Bronchial epithelial cell (primary cell): ENCODE data around the gene LRSAM1. TPM values are rescaled to one million over a fixed set of nuclear protein-coding genes. Genes with fewer than 3 reads are reported as not detected.
A peak's percentile ranks its signal among the peaks of the same experiment; 100 is the strongest.

Source experiments
- DNase-seq: peaks from one replicate; pipeline ENCODE4 v3.0.0-alpha.2; 2010; ENCODE audit warnings: low read depth
- FAIRE-seq: peaks from 2 replicates; lab custom pipeline; 2011; peaks lifted over from hg19 to GRCh38; lab: Jason Lieb, UNC
- H3K27me3 ChIP-seq: 2 replicates; pipeline ENCODE4 v1.5.1; 2011; ENCODE audit warnings: low read length; ENCODE audit not compliant: control insufficient read depth, insufficient read depth
- H3K36me3 ChIP-seq: 2 replicates; pipeline ENCODE4 v1.5.1; 2011; ENCODE audit warnings: low read length; ENCODE audit not compliant: control insufficient read depth, insufficient read depth
- H3K4me3 ChIP-seq: 2 replicates; pipeline ENCODE4 v1.5.1; 2011; ENCODE audit warnings: mild to moderate bottlenecking, low read depth, low read length, control low read depth
- CTCF ChIP-seq: IDR thresholded peaks from 2 replicates; pipeline ENCODE4 v1.5.1; 2011; ENCODE audit warnings: mild to moderate bottlenecking, moderate library complexity, low read length, control low read depth, inconsistent platforms; ENCODE audit not compliant: insufficient read depth, severe bottlenecking
- total RNA-seq: library from RNA; depleted of rRNA; stranded (reverse); fragments of >200 nt; gene quantifications from 2 replicates; pipeline ENCODE4 v1.2.1, GENCODE V29; 2014

Gene LRSAM1
- total RNA-seq, 1 donor from 2014 or later: 5.3 TPM

GRCh38 chr9:127516835-127517607, 65.7 kb downstream of the LRSAM1 start:
- FAIRE-seq (no peak), DNase-seq (no peak)
- Histone ChIP-seq H3K27me3 (no peaks in the 10 kb centered on the region), H3K4me3 (no peak overlapping the region), H3K36me3 (peaks cover 49% of the 10 kb centered on the region)
- no peak for TF ChIP-seq CTCF

DNA sequence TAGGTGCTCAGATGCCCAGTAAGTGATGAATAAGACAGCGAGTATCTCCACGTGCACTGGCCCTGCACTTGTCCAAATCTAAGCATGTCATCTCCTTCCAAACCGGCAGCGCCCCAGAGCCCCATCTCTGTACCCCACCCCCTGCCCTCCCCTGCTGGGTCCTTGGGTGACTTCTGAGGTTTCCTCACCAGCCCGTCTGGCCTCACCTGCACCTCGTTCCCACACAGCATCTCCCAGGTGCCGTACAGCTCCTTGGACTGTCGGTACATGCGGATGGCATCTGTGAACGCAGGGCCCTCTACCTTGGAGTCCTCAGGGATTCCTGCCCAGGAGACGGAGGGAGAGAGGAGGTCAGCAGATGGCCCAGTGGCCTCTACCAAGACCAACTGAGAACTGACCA, 66.3 kb downstream of the LRSAM1 start:
- Histone ChIP-seq H3K27me3 (no peaks in the 10 kb centered on the region), H3K36me3 (peaks cover 51% of the 10 kb centered on the region), H3K4me3 (no peak overlapping the region)
- FAIRE-seq: no peak
- TF ChIP-seq CTCF: no peak
- no peak for DNase-seq

DNA sequence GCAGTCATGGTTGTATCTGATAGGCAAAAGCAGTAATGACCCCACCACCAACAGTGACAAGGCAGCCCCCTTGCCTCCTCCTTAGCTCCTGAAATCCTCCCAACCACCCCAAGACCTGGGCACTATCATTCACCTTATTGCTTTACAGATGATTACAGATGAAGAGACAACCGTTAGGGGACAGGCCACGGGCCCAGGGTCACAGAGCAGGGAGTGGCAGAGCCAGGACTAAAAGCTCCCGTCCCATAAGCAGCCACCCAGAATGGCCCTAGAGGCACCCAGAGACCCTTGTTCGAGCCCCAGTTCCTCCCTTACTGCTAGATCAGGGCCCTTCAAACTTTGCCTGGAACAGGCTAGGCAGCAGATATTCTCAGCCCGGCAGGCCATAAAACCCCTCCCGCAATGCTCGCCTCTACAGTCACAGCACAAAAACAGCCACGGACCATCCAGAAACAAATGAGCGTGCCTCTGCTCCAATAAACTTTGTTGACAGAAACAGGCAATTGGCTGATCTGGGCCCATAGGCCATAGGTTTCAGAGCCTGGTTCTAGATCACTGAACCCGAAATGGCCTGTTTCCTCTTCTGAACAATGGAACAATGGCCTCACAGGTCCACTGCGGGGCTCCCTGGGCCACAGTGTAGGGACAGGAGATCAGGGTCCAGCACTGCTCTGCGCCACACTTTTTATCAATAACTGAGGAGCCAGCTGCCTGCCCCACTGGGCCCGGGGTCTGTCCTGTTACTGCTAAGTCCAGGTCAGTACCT, 67.0 kb downstream of the LRSAM1 start:
- no peak for DNase-seq
- Histone ChIP-seq H3K4me3 (no peak overlapping the region), H3K27me3 (no peaks in the 10 kb centered on the region), H3K36me3 (peaks cover 49% of the 10 kb centered on the region)
- no peak for TF ChIP-seq CTCF
- no peak for FAIRE-seq

DNA sequence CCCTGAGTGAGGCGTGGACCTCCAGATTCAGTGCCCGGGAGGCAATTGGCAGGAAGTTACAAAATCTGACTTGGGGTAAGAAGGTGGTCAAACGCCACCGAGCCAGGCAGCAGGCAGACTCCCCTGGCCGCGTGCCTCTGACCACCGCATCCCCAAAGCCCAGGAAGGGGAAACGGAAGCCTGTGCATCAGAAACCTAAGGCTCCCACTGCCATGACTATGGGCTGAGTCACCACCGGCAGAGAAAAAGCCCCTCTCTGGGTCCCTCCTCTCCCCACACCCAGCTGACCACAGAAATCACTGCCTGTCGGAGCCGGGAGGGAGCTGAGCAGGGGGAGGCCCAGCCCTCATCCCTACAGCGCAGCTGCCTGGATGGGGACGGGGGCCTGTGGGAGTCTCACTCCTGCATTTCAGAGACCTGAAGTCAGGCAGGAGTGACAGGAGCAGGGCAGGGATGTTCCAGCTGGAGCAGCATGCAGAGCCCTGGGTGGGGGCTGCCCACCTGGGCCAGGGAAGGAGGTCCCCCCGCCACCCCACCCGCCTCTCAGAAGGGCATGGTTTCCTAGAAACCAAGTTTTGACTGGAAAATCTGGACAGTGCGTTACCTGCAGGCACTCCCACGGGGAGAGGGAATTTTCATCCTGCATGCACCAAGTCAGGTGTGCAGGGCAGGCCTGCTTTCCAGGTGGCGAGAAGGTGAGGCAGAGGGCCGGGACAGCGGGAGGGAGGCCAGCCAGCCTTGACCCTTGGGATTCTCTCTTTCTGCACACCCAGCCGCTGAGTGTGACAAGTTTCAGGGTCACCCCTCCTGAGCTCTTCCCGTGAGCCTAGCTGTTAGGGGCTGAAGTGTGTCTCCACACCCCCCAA, 68.2 kb downstream of the LRSAM1 start:
- Histone ChIP-seq H3K36me3 (peaks cover 52% of the 10 kb centered on the region), H3K27me3 (no peaks in the 10 kb centered on the region), H3K4me3 (no peak overlapping the region)
- TF ChIP-seq CTCF: no peak
- DNase-seq: peak; percentile 90
- no peak for FAIRE-seq

DNA sequence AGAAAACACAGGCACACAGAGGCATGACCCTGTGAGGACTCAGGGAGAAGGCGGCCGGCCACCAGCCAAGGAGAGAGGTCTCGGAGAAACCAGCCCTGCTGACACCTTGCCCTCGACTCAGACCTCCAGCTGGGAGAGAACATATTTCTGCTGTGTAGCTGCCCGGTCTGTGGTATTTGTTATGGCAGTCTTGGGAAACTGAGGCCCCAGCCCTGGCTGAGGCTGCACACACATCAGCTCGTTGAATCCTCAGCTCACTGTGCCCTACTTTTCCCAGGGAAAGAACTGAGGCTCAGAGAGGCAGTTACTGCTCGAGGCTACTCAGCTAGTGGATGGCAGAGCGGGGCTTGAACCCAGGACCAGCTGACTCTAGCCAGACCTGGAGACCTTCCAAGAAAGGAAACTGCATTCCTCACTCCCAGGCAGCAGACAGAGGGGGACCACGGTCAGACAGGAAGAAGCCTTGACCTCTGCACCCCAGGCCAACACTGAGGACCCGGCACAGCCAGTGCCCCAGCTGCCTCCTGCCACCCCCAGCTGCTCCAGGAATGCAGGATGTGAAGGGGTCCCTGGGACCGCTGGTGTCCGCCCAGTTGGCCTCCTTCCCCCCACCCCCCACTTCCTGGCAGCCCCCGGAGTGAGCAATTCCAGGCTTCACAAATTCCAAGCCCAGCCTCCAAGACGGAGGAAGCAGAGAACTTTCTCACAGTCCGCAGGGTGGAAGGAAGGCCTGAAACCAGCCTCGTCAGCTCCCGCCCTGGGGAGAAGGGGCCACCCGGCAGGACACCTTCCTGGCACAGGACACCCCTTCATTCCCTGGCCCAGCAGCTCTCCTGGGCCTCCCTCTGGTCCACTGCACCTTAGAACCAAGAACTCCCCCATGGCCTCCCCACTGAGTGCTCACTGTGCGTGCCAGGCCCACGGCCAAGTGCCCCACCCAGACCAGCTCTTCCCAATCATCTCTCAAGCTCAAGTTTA, 69.9 kb downstream of the LRSAM1 start:
- FAIRE-seq (no peak), DNase-seq (no peak)
- H3K27me3 ChIP-seq: no peaks in the 10 kb centered on the region
- peaks cover 54% of the 10 kb centered on the region for H3K36me3 ChIP-seq
- TF ChIP-seq CTCF: no peak
- H3K4me3 ChIP-seq: no peak overlapping the region
